K562 (cell line): Measurements from ENCODE around the gene SCN5A.

Experiments used
- CBFB ChIP-seq: sonication (generic); formaldehyde crosslinking; IDR thresholded peaks from 2 replicates; pipeline ENCODE4 v1.4.0; 2020; ENCODE audit warnings: mild to moderate bottlenecking, missing genetic modification reagents
- SAFB2 ChIP-seq: fragments of 200-400 bp; formaldehyde crosslinking; IDR thresholded peaks from 2 replicates; pipeline ENCODE4 v1.6.1; 2018; ENCODE audit warnings: borderline replicate concordance, low read length, low read depth, moderate library complexity; ENCODE audit not compliant: severe bottlenecking

- TF ChIP-seq CBFB (CRISPR knock-in tag) (no peak), SAFB2 (no peak)
Observed at GRCh38 chr3:38576131-38576525, 73.4 kb downstream of the SCN5A start.
